H1 (cell line): ENCODE data around the gene MEIS3. TPM values are rescaled to one million over a fixed set of nuclear protein-coding genes. Genes with fewer than 3 reads are reported as not detected.

Source experiments
- CTCF ChIA-PET: fragments of 300-600 bp; sonication (Branson Sonifier 250); formaldehyde crosslinking; loops from one replicate; lab custom pipeline; 2021; ENCODE audit not compliant: partially characterized antibody; lab: Charles Lee
- POLR2A ChIA-PET: fragments of 300-600 bp; sonication (Branson Sonifier 250); formaldehyde crosslinking; loops from one replicate; lab custom pipeline; 2021; ENCODE audit warnings: inconsistent platforms; ENCODE audit not compliant: partially characterized antibody; lab: Charles Lee
- DNase-seq, 2 experiments: peaks; one replicate each; pipeline versions ENCODE4 v3.0.0 to v3.0.0-alpha.2; 2010 to 2022; ENCODE audit warnings: low spot score in 2 of 2, low read depth in 1 of 2, mixed read lengths in 1 of 2
- FAIRE-seq: peaks from 2 replicates; lab custom pipeline; 2011; peaks lifted over from hg19 to GRCh38; lab: Jason Lieb, UNC
- H2AFZ ChIP-seq: 2 replicates; pipeline ENCODE4 v1.8.1; 2012; ENCODE audit warnings: low read length, inconsistent platforms
- H2AK5ac ChIP-seq: 2 replicates; pipeline ENCODE4 v1.6.1; 2013; ENCODE audit warnings: low read depth, low read length
- H2BK120ac ChIP-seq: replicated peaks from 2 replicates; pipeline ENCODE3; 2013; ENCODE audit warnings: low read depth, low read length, inconsistent platforms
- H2BK12ac ChIP-seq: 2 replicates; pipeline ENCODE4 v1.6.1; 2013; ENCODE audit warnings: low read depth, low read length
- H2BK15ac ChIP-seq: 2 replicates; pipeline ENCODE4 v1.6.1; 2013; ENCODE audit warnings: low read length
- H2BK20ac ChIP-seq: 2 replicates; pipeline ENCODE4 v1.6.1; 2013; ENCODE audit warnings: low read length
- H2BK5ac ChIP-seq: 2 replicates; pipeline ENCODE4 v1.6.1; 2013; ENCODE audit warnings: low read depth, low read length
- H3K14ac ChIP-seq: 2 replicates; pipeline ENCODE4 v1.6.1; 2013; ENCODE audit warnings: inconsistent platforms; ENCODE audit not compliant: insufficient read length
- H3K18ac ChIP-seq: 2 replicates; pipeline ENCODE4 v1.6.1; 2013; ENCODE audit warnings: low read length; ENCODE audit errors: extremely low read depth
- H3K23ac ChIP-seq: 2 replicates; pipeline ENCODE4 v1.6.1; 2013; ENCODE audit warnings: inconsistent platforms; ENCODE audit not compliant: insufficient read length
- H3K23me2 ChIP-seq: 2 replicates; pipeline ENCODE4 v1.6.1; 2013; ENCODE audit warnings: low read depth, low read length
- H3K27ac ChIP-seq: 2 replicates; pipeline ENCODE4 v1.6.1; 2011; ENCODE audit warnings: low read depth, low read length, inconsistent platforms
- H3K27me3 ChIP-seq, 4 experiments: replicated peaks in 1 of 4; 1 replicate in 1 of 4; 2 replicates in 3 of 4; pipeline versions ENCODE4 v1.6.1 to v1.8.1; 2011 to 2013; ENCODE audit warnings: low read length in 3 of 4, mild to moderate bottlenecking in 3 of 4, inconsistent platforms in 2 of 4, mixed read lengths in 2 of 4, moderate library complexity in 1 of 4; ENCODE audit not compliant: control insufficient read depth in 3 of 4, insufficient read depth in 3 of 4; ENCODE audit errors: extremely low read depth in 1 of 4
- H3K36me3 ChIP-seq, 4 experiments: 2 replicates each; pipeline versions ENCODE4 v1.6.1 to v1.8.1; 2011 to 2013; ENCODE audit warnings: mild to moderate bottlenecking in 4 of 4, low read length in 3 of 4, moderate library complexity in 2 of 4, control low read depth in 1 of 4, inconsistent platforms in 1 of 4; ENCODE audit not compliant: insufficient read depth in 4 of 4, control insufficient read depth in 2 of 4
- H3K4ac ChIP-seq: replicated peaks from 2 replicates; pipeline ENCODE3; 2013; ENCODE audit warnings: low read length, low read depth, mixed read lengths, inconsistent platforms; ENCODE audit not compliant: insufficient read length
- H3K4me1 ChIP-seq, 4 experiments: replicated peaks in 1 of 4; 1 replicate in 1 of 4; 2 replicates in 3 of 4; pipeline versions ENCODE4 v1.6.1 to v1.8.1; 2011 to 2013; ENCODE audit warnings: low read length in 3 of 4, inconsistent platforms in 2 of 4, mixed read lengths in 1 of 4; ENCODE audit not compliant: insufficient read depth in 4 of 4, control insufficient read depth in 3 of 4
- H3K4me2 ChIP-seq, 2 experiments: 2 replicates each; pipeline versions ENCODE4 v1.6.1 to v1.8.1; 2011 to 2013; ENCODE audit warnings: low read depth in 2 of 2, low read length in 2 of 2, control low read depth in 1 of 2, inconsistent platforms in 1 of 2, mild to moderate bottlenecking in 1 of 2; ENCODE audit not compliant: insufficient read depth in 1 of 2
- H3K4me3 ChIP-seq, 4 experiments: fragments of 200-600, 300-600 bp in 1 of 4; sonication (generic), shearing (Covaris generic), sonication (Bioruptor Twin) in 1 of 4; 2 replicates each; pipeline versions ENCODE4 v1.5.1 to v1.8.1; 2011 to 2016; ENCODE audit warnings: low read length in 4 of 4, low read depth in 3 of 4, control low read depth in 2 of 4, inconsistent platforms in 2 of 4, mild to moderate bottlenecking in 2 of 4, mixed read lengths in 1 of 4, moderate library complexity in 1 of 4; ENCODE audit not compliant: insufficient read depth in 2 of 4; ENCODE audit errors: extremely low read depth in 1 of 4
- H3K56ac ChIP-seq: replicated peaks from 2 replicates; pipeline ENCODE3; 2013; ENCODE audit warnings: low read depth, mild to moderate bottlenecking, mixed read lengths, low read length, inconsistent platforms; ENCODE audit not compliant: insufficient read length
- H3K79me1 ChIP-seq: 2 replicates; pipeline ENCODE4 v1.6.1; 2013; ENCODE audit warnings: low read depth, low read length, control low read depth
- H3K79me2 ChIP-seq, 2 experiments: 2 replicates each; pipeline versions ENCODE4 v1.6.1 to v1.8.1; 2012 to 2013; ENCODE audit warnings: low read length in 2 of 2, mild to moderate bottlenecking in 2 of 2, inconsistent platforms in 1 of 2; ENCODE audit not compliant: insufficient read depth in 2 of 2, control insufficient read depth in 1 of 2
- H3K9ac ChIP-seq, 4 experiments: replicated peaks in 1 of 4; 1 replicate in 1 of 4; 2 replicates in 3 of 4; pipeline versions ENCODE4 v1.6.1 to v1.8.1; 2011 to 2013; ENCODE audit warnings: low read depth in 3 of 4, low read length in 3 of 4, control low read depth in 2 of 4, mild to moderate bottlenecking in 2 of 4, moderate library complexity in 2 of 4, inconsistent platforms in 1 of 4; ENCODE audit errors: extremely low read depth in 1 of 4
- H3K9me3 ChIP-seq, 2 experiments: 2 replicates each; pipeline versions ENCODE4 v1.6.1 to v1.8.1; 2012 to 2013; ENCODE audit warnings: mild to moderate bottlenecking in 2 of 2, moderate library complexity in 2 of 2, control low read depth in 1 of 2, inconsistent platforms in 1 of 2, low read depth in 1 of 2, low read length in 1 of 2, mixed read lengths in 1 of 2; ENCODE audit not compliant: insufficient read depth in 2 of 2
- H4K20me1 ChIP-seq, 2 experiments: replicated peaks in 1 of 2; 2 replicates each; pipeline versions ENCODE3 to v1.8.1; 2011 to 2013; ENCODE audit warnings: inconsistent platforms in 2 of 2, low read length in 2 of 2, mild to moderate bottlenecking in 1 of 2; ENCODE audit not compliant: insufficient read depth in 2 of 2, control insufficient read depth in 1 of 2
- H4K5ac ChIP-seq: 2 replicates; pipeline ENCODE4 v1.6.1; 2013; ENCODE audit warnings: low read length, low read depth, mixed read lengths, inconsistent platforms; ENCODE audit not compliant: insufficient read length
- H4K8ac ChIP-seq: 2 replicates; pipeline ENCODE4 v1.8.0; 2013; ENCODE audit warnings: mild to moderate bottlenecking, moderate library complexity, low read length, inconsistent platforms; ENCODE audit not compliant: insufficient read depth; ENCODE audit errors: extremely low read depth
- H4K91ac ChIP-seq: replicated peaks from 2 replicates; pipeline ENCODE3; 2013; ENCODE audit warnings: low read length, mixed read lengths, inconsistent platforms; ENCODE audit not compliant: insufficient read length
- CREB1 ChIP-seq: IDR thresholded peaks from 2 replicates; pipeline ENCODE4 v1.6.1; 2012; ENCODE audit warnings: inconsistent platforms
- RFX5 ChIP-seq: IDR thresholded peaks from 2 replicates; pipeline ENCODE4 v1.6.1; 2011; ENCODE audit warnings: low read depth, low read length, improper control_type of control experiment, borderline replicate concordance
- SIX5 ChIP-seq: IDR thresholded peaks from 2 replicates; pipeline ENCODE4 v1.6.1; 2011; ENCODE audit warnings: mild to moderate bottlenecking, low read depth, low read length
- SP1 ChIP-seq: IDR thresholded peaks from 2 replicates; pipeline ENCODE4 v1.6.1; 2011; ENCODE audit warnings: low read depth, low read length
- WGBS, 2 experiments: shearing (Covaris generic) in 1 of 2; methylation state at CpG; one replicate each; pipeline versions ENCODE4 v1.1.6 to v1.1.7; 2013 to 2015; ENCODE audit warnings: low lambda C conversion rate in 2 of 2, mixed read lengths in 2 of 2, inconsistent platforms in 1 of 2, low coverage in 1 of 2, missing lambda C conversion rate in 1 of 2; ENCODE audit not compliant: insufficient replicate concordance in 2 of 2, insufficient coverage in 1 of 2, insufficient read length in 1 of 2; ENCODE audit errors: extremely low coverage in 1 of 2, missing lambda C conversion rate in 1 of 2; 5-methylcytosine and 5-hydroxymethylcytosine counted together
- polyA plus RNA-seq, 7 experiments: library from polyadenylated mRNA; depleted of rRNA in 3 of 7; stranded (reverse) in 5 of 7; unstranded in 2 of 7; fragments of >200 nt in 5 of 7; fragments of 200-250 nt in 2 of 7; gene quantifications; 1 replicate in 5 of 7; 2 replicates in 1 of 7; 4 replicates in 1 of 7; pipeline versions ENCODE4 v1.2.1 to v1.2.3, GENCODE V29; 2011 to 2013; ENCODE audit warnings: missing spikeins in 2 of 7, mixed read lengths in 2 of 7
- total RNA-seq: library from RNA; stranded (reverse); fragmentation: NEBNext Ultra II Directional; extraction: Animal tissue kit (Norgen Biotek cat#: 25700); gene quantifications from 2 replicates; pipeline ENCODE4 v1.2.1, GENCODE V29; 2021

The MEIS3 gene
- total and polyA plus RNA-seq, 2 of the 8 experiments (the other 6 are each of a cell fraction or from before 2014, with no cell fraction given), result 24.5 to 28.2 TPM

DNA sequence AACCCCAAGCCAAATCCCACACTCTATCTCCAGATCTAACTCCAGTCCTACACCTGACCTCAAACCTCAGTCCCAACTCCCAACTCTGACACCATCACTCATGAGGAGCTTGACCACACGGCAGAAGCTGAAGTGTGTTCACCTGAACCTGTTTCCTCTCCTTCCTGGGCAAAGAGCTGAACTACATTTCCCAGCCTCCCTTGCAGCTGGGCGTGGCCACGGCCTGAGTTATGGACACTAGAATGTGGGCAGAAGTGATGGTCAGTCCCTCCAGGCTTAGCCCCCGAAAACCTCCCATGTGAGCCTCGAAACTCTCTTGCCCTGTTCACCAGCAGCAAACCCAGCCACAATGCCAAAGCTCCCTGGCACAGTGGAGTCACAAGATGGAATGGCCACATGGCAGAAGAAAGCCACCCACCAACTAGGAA lies 19.5 kb upstream of the MEIS3 start:
- Histone ChIP-seq H3K56ac (no peak overlapping the region), H3K9ac (no peak overlapping the region), H2BK120ac (no peak overlapping the region), H2AK5ac (0 out of 2 replicates have a peak overlapping the region, but pooled peaks have one; percentile 13), H3K36me3 (no peaks in the 10 kb centered on the region), H3K23ac (no peak overlapping the region), H4K20me1 (peaks cover 2 to 13% of the 10 kb centered on the region in 2 experiments), H2AFZ (no peak overlapping the region), H4K8ac (no peak overlapping the region), H3K18ac (no peak overlapping the region), H3K4me1 (peaks cover 0 to 4% (median 1%) of the 10 kb centered on the region in 4 experiments; a peak in 2 of 7 replicates), H3K14ac (no peak overlapping the region), H2BK20ac (no peak overlapping the region), H4K5ac (no peak overlapping the region), H3K23me2 (peaks cover 3% of the 10 kb centered on the region; the same call in 1 of the 2 replicates), H3K27me3 (no peaks in the 10 kb centered on the region), H3K79me1 (no peaks in the 10 kb centered on the region), H2BK12ac (peak overlapping the region; percentile 60; the same call in 1 of the 2 replicates), H3K4me3 (no peak overlapping the region), H3K27ac (no peak overlapping the region), H3K4me2 (no peak overlapping the region), H2BK15ac (0 out of 2 replicates have a peak overlapping the region, but pooled peaks have one; percentile 88), H3K79me2 (no peaks in the 10 kb centered on the region), H3K9me3 (no peaks in the 10 kb centered on the region), H2BK5ac (no peak overlapping the region), H4K91ac (no peak overlapping the region), H3K4ac (no peak overlapping the region)
- ChIA-PET CTCF (interaction anchor here (0.6 to 24.5 kb wide), 11 partner anchors 9 to 410 kb away, joined by 3 to 436 read pairs (median 5); partner anchors contain the start of genes EHD2, KPTN and SLC8A2), POLR2A (interaction anchor here (1.0 to 1.2 kb wide), 4 partner anchors 8 to 268 kb away, joined by 3 to 6 read pairs (median 4); no protein-coding TSS in a partner anchor)
- FAIRE-seq (peak; percentile 93), DNase-seq (peak in 1 of 2 experiments; percentile 84)
- TF ChIP-seq SP1 (peak; percentile 68; the same call in 1 of the 2 replicates), CREB1 (peak; percentile 15; the same call in 1 of the 2 replicates), RFX5 (no peak), SIX5 (peak; percentile 73)
- WGBS, 2 experiments, result 63% methylated on average over 5 of the region's 5 CpGs; no CpG with 5 or more reads in 1 of the 2 experiments
